Neural cell (in vitro differentiated cells): ENCODE measurements around the gene SLF2.

Experiments used
- EP300 ChIP-seq: fragments of 450-650 bp; conservative IDR thresholded peaks from 2 replicates; pipeline ENCODE4 v1.6.1; 2014; ENCODE audit warnings: antibody characterized with exemption, mild to moderate bottlenecking, moderate library complexity; ENCODE audit not compliant: poor library complexity, severe bottlenecking
- MXI1 ChIP-seq: fragments of 450-650 bp; conservative IDR thresholded peaks from 2 replicates; pipeline ENCODE4 v1.6.1; 2014; ENCODE audit warnings: antibody characterized with exemption, mild to moderate bottlenecking; ENCODE audit not compliant: poor library complexity, severe bottlenecking
- POLR2AphosphoS5 ChIP-seq: IDR thresholded peaks from 2 replicates; pipeline ENCODE4 v1.6.1; 2012
- RAD21 ChIP-seq: fragments of 450-650 bp; conservative IDR thresholded peaks from 2 replicates; pipeline ENCODE4 v1.6.1; 2014; ENCODE audit warnings: antibody characterized with exemption, mild to moderate bottlenecking, moderate library complexity
- TF ChIP-seq, protein P1 (sequence below): fragments of 450-650 bp; IDR thresholded peaks from 2 replicates; pipeline ENCODE4 v1.5.1; 2014; ENCODE audit warnings: antibody characterized with exemption, mild to moderate bottlenecking, moderate library complexity; ENCODE audit not compliant: poor library complexity, severe bottlenecking

DNA sequence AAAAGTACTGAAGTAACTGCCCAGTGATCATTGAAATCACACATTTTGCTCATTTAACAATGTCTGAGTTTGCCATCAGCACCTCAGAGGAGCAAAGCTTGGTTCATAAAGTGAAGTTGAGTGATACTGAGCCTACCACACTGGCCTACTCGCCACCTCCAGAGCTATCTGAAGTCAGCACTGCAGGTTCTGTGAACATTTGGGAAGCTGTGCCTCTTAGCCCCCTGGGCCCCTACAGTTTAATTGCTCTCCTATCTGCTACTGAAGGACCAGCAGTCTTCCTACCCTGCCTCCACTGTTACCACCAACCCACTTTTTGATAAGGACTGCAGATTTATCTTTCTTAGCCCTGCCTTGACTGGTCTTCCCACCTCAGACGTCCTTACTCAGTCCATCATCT lies 54.6 kb downstream of the SLF2 start:
- TF ChIP-seq EP300 = no peak
- TF ChIP-seq MXI1 = no peak
- TF ChIP-seq, protein P1, sequence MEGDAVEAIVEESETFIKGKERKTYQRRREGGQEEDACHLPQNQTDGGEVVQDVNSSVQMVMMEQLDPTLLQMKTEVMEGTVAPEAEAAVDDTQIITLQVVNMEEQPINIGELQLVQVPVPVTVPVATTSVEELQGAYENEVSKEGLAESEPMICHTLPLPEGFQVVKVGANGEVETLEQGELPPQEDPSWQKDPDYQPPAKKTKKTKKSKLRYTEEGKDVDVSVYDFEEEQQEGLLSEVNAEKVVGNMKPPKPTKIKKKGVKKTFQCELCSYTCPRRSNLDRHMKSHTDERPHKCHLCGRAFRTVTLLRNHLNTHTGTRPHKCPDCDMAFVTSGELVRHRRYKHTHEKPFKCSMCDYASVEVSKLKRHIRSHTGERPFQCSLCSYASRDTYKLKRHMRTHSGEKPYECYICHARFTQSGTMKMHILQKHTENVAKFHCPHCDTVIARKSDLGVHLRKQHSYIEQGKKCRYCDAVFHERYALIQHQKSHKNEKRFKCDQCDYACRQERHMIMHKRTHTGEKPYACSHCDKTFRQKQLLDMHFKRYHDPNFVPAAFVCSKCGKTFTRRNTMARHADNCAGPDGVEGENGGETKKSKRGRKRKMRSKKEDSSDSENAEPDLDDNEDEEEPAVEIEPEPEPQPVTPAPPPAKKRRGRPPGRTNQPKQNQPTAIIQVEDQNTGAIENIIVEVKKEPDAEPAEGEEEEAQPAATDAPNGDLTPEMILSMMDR = no peak
- no peak for TF ChIP-seq RAD21
- TF ChIP-seq POLR2AphosphoS5 = no peak
